T-cell (primary cell): ENCODE data around the gene NKX1-1. TPM values are rescaled to one million over a fixed set of nuclear protein-coding genes. Genes with fewer than 3 reads are reported as not detected.

Experiments used
- ATAC-seq, 4 experiments: fragments of 200-7000 bp in 3 of 4; fragments of 150-1000 bp in 1 of 4; cut with Tn5 transposase; replicated peaks in 1 of 4; 1 replicate in 3 of 4; 2 replicates in 1 of 4; pipeline ENCODE4 v1.10.0; 2021; ENCODE audit warnings: moderate library complexity in 3 of 4, mild to moderate bottlenecking in 2 of 4, moderate number of reproducible peaks in 1 of 4
- CTCF ChIA-PET, 2 donors: fragments of 300-600 bp; sonication (Branson Sonifier 250); formaldehyde crosslinking; loops; one replicate each; lab custom pipeline; 2022; ENCODE audit warnings: antibody characterized with exemption in 2 of 2; lab: Charles Lee
- POLR2A ChIA-PET, 2 donors: fragments of 300-600 bp; sonication (Branson Sonifier 250); formaldehyde crosslinking; loops; one replicate each; lab custom pipeline; 2022; ENCODE audit warnings: antibody characterized with exemption in 2 of 2; lab: Charles Lee
- DNase-seq, 35 experiments: peaks; one replicate each; pipeline versions ENCODE4 v3.0.0 to v3.0.0-alpha.2; 2013 to 2023
- H3K27ac ChIP-seq: one replicate; pipeline ENCODE4 v1.5.1; 2013; ENCODE audit warnings: low read length
- H3K27me3 ChIP-seq, 2 experiments: replicated peaks in 1 of 2; 1 replicate in 1 of 2; 2 replicates in 1 of 2; pipeline versions ENCODE4 v1.6.1 to v1.7.0; 2013; ENCODE audit warnings: low read length in 1 of 2, mixed read lengths in 1 of 2; ENCODE audit not compliant: control insufficient read depth in 2 of 2, insufficient read depth in 2 of 2; ENCODE audit errors: extremely low read depth in 1 of 2
- H3K36me3 ChIP-seq, 2 donors: 1 replicate in 1 of 2; 2 replicates in 1 of 2; pipeline versions ENCODE4 v1.6.1 to v1.7.0; 2013; ENCODE audit warnings: low read length in 1 of 2; ENCODE audit not compliant: control insufficient read depth in 2 of 2, insufficient read depth in 1 of 2; ENCODE audit errors: extremely low read depth in 1 of 2
- H3K4me1 ChIP-seq, 2 experiments: 1 replicate in 1 of 2; 2 replicates in 1 of 2; pipeline versions ENCODE4 v1.6.1 to v1.7.0; 2013; ENCODE audit warnings: low read length in 2 of 2, mixed read lengths in 1 of 2; ENCODE audit not compliant: insufficient read depth in 2 of 2, control insufficient read depth in 1 of 2; ENCODE audit errors: extremely low read depth in 1 of 2
- H3K4me3 ChIP-seq, 2 donors: 1 replicate in 1 of 2; 2 replicates in 1 of 2; pipeline versions ENCODE4 v1.5.1 to v1.7.0; 2013; ENCODE audit warnings: mild to moderate bottlenecking in 2 of 2, low read length in 1 of 2, moderate library complexity in 1 of 2; ENCODE audit not compliant: control insufficient read depth in 1 of 2; ENCODE audit errors: extremely low read depth in 1 of 2
- H3K9me3 ChIP-seq: 2 replicates; pipeline ENCODE4 v1.7.0; 2013
- H3K27ac Mint-ChIP-seq, 2 donors: one replicate each; pipeline ENCODE4 v1.8.0; 2020 to 2021; ENCODE audit warnings: mild to moderate bottlenecking in 2 of 2, mixed read lengths in 2 of 2
- H3K27me3 Mint-ChIP-seq, 2 donors: one replicate each; pipeline ENCODE4 v1.8.0; 2021 to 2022; ENCODE audit warnings: mixed read lengths in 2 of 2
- H3K36me3 Mint-ChIP-seq: one replicate; pipeline ENCODE4 v1.8.0; 2021; ENCODE audit warnings: mixed read lengths
- H3K4me1 Mint-ChIP-seq, 3 donors: one replicate each; pipeline ENCODE4 v1.8.0; 2020 to 2022; ENCODE audit warnings: mixed read lengths in 3 of 3, mild to moderate bottlenecking in 1 of 3
- H3K4me3 Mint-ChIP-seq, 3 donors: one replicate each; pipeline ENCODE4 v1.8.0; 2020 to 2022; ENCODE audit warnings: mild to moderate bottlenecking in 3 of 3, mixed read lengths in 3 of 3, moderate library complexity in 3 of 3
- H3K9me3 Mint-ChIP-seq, 3 donors: one replicate each; pipeline ENCODE4 v1.8.0; 2020 to 2022; ENCODE audit warnings: mixed read lengths in 3 of 3
- WGBS: methylation state at CpG from one replicate; pipeline ENCODE4 v1.1.5; 2013; ENCODE audit warnings: missing lambda C conversion rate; ENCODE audit not compliant: insufficient coverage; 5-methylcytosine and 5-hydroxymethylcytosine counted together
- total RNA-seq, 35 experiments: library from RNA in 6 of 35; stranded (reverse) in 6 of 35; fragments of 120-200 nt in 1 of 35; gene quantifications; one replicate each; pipeline versions ENCODE4 v1.2.1 to v1.2.4 and lab custom pipeline; 2013 to 2026

Gene NKX1-1
- total RNA-seq, 5 donors from 2014 or later (not counting 1 experiment from before 2014, with no cell fraction given) = not detected

GRCh38 chr4:1381181-1381621 lies 25.0 kb downstream of the NKX1-1 start:
- H3K4me3 ChIP-seq = no peak overlapping the region
- Mint-ChIP-seq H3K36me3 (peaks cover 13% of the 10 kb centered on the region), H3K4me3 (no peak overlapping the region), H3K4me1 (no peaks in the 10 kb centered on the region), H3K27ac (no peak overlapping the region), H3K27me3 (no peaks in the 10 kb centered on the region), H3K9me3 (no peaks in the 10 kb centered on the region)
- ATAC-seq = no peak
- H3K9me3 ChIP-seq = no peaks in the 10 kb centered on the region
- H3K4me1 ChIP-seq = no peaks in the 10 kb centered on the region
- 94% methylated on average over 11 of the region's 12 CpGs for WGBS
- DNase-seq = no peak
- ChIA-PET CTCF (no interaction called here), POLR2A (no interaction called here)
- peaks cover 16 to 27% of the 10 kb centered on the region in 2 donors for H3K36me3 ChIP-seq
- H3K27me3 ChIP-seq = no peaks in the 10 kb centered on the region
- H3K27ac ChIP-seq = no peak overlapping the region

- peaks cover 22 to 28% of the 10 kb centered on the region in 2 donors for H3K36me3 ChIP-seq
- ATAC-seq (no peak), DNase-seq (no peak)
- H3K27me3 ChIP-seq = no peaks in the 10 kb centered on the region
- H3K4me3 Mint-ChIP-seq = no peak overlapping the region
- no peak overlapping the region for H3K4me3 ChIP-seq
- H3K27me3 Mint-ChIP-seq = no peaks in the 10 kb centered on the region
- ChIA-PET POLR2A (no interaction called here), CTCF (no interaction called here)
- H3K27ac Mint-ChIP-seq = no peak overlapping the region
- no peaks in the 10 kb centered on the region for H3K9me3 Mint-ChIP-seq
- H3K36me3 Mint-ChIP-seq = peaks cover 7% of the 10 kb centered on the region
- H3K4me1 Mint-ChIP-seq = no peaks in the 10 kb centered on the region
- no peaks in the 10 kb centered on the region for H3K4me1 ChIP-seq
- 87% methylated on average over 34 of the region's 36 CpGs for WGBS
- H3K9me3 ChIP-seq = no peaks in the 10 kb centered on the region
- no peak overlapping the region for H3K27ac ChIP-seq
Measured at GRCh38 chr4:1380368-1381151, 25.7 kb downstream of the NKX1-1 start.

GRCh38 chr4:1379801-1380331 lies 26.4 kb downstream of the NKX1-1 start:
- Mint-ChIP-seq H3K4me1 (no peaks in the 10 kb centered on the region), H3K27me3 (no peaks in the 10 kb centered on the region), H3K4me3 (no peak overlapping the region), H3K36me3 (peaks cover 6% of the 10 kb centered on the region), H3K27ac (no peak overlapping the region), H3K9me3 (no peaks in the 10 kb centered on the region)
- WGBS = 94% methylated on average over 16 of the region's 31 CpGs
- ChIA-PET POLR2A (no interaction called here), CTCF (no interaction called here)
- no peaks in the 10 kb centered on the region for H3K9me3 ChIP-seq
- DNase-seq (no peak), ATAC-seq (no peak)
- no peak overlapping the region for H3K27ac ChIP-seq
- peaks cover 23 to 31% of the 10 kb centered on the region in 2 donors for H3K36me3 ChIP-seq
- no peaks in the 10 kb centered on the region for H3K27me3 ChIP-seq
- H3K4me3 ChIP-seq = no peak overlapping the region
- H3K4me1 ChIP-seq = no peaks in the 10 kb centered on the region

GRCh38 chr4:1379351-1379781 lies 26.9 kb downstream of the NKX1-1 start:
- H3K4me3 Mint-ChIP-seq = no peak overlapping the region
- DNase-seq = peak in 1 of 35 experiments; percentile 2
- H3K27me3 Mint-ChIP-seq = no peaks in the 10 kb centered on the region
- peaks cover 25 to 26% of the 10 kb centered on the region in 2 donors for H3K36me3 ChIP-seq
- WGBS = 92% methylated on average over 25 of the region's 27 CpGs
- H3K9me3 Mint-ChIP-seq = no peaks in the 10 kb centered on the region
- H3K27ac Mint-ChIP-seq = no peak overlapping the region
- H3K9me3 ChIP-seq = no peaks in the 10 kb centered on the region
- ChIA-PET CTCF (no interaction called here), POLR2A (no interaction called here)
- no peak overlapping the region for H3K4me3 ChIP-seq
- no peaks in the 10 kb centered on the region for H3K4me1 Mint-ChIP-seq
- H3K4me1 ChIP-seq = no peaks in the 10 kb centered on the region
- H3K36me3 Mint-ChIP-seq = peaks cover 6% of the 10 kb centered on the region
- H3K27ac ChIP-seq = no peak overlapping the region
- H3K27me3 ChIP-seq = no peaks in the 10 kb centered on the region
- no peak for ATAC-seq

GRCh38 chr4:1378559-1379231 lies 27.5 kb downstream of the NKX1-1 start:
- Mint-ChIP-seq H3K4me1 (no peaks in the 10 kb centered on the region), H3K36me3 (peaks cover 10% of the 10 kb centered on the region), H3K4me3 (no peak overlapping the region), H3K9me3 (no peaks in the 10 kb centered on the region), H3K27me3 (no peaks in the 10 kb centered on the region), H3K27ac (no peak overlapping the region)
- Histone ChIP-seq H3K27ac (no peak overlapping the region), H3K27me3 (no peaks in the 10 kb centered on the region), H3K4me1 (no peaks in the 10 kb centered on the region), H3K9me3 (no peaks in the 10 kb centered on the region), H3K36me3 (peaks cover 20 to 25% of the 10 kb centered on the region in 2 donors), H3K4me3 (no peak overlapping the region)
- ATAC-seq (no peak), DNase-seq (no peak)
- 93% methylated on average over 24 of the region's 30 CpGs for WGBS
- CTCF ChIA-PET = no interaction called here
- POLR2A ChIA-PET = no interaction called here

- H3K27me3 ChIP-seq = no peaks in the 10 kb centered on the region
- H3K4me1 Mint-ChIP-seq = no peaks in the 10 kb centered on the region
- CTCF ChIA-PET = no interaction called here
Measured at GRCh38 chr4:1377606-1378261, 28.5 kb downstream of the NKX1-1 start.

More at GRCh38 chr4:1377606-1378261, 28.5 kb downstream of the NKX1-1 start:
- ATAC-seq = no peak
- H3K36me3 Mint-ChIP-seq = peaks cover 20% of the 10 kb centered on the region
- no peak overlapping the region for H3K4me3 Mint-ChIP-seq
- 90% methylated on average over 14 of the region's 19 CpGs for WGBS
- Histone ChIP-seq H3K4me3 (no peak overlapping the region), H3K36me3 (peaks cover 16 to 28% of the 10 kb centered on the region in 2 donors), H3K9me3 (no peaks in the 10 kb centered on the region), H3K4me1 (no peaks in the 10 kb centered on the region), H3K27ac (no peak overlapping the region)
- POLR2A ChIA-PET = no interaction called here
- DNase-seq = no peak
- H3K27ac Mint-ChIP-seq = no peak overlapping the region
- no peaks in the 10 kb centered on the region for H3K27me3 Mint-ChIP-seq
- H3K9me3 Mint-ChIP-seq = no peaks in the 10 kb centered on the region
